C4-2B (cell line): ENCODE measurements around the gene CDKAL1.
"Not testable (repeated sequence)": the region's sequence is repeated elsewhere in the genome, so short reads cannot be mapped to it uniquely, and the experiment has no call there.

Experiments
- H3K27ac ChIP-seq: fragments of 450-650 bp; 2 replicates; pipeline ENCODE4 v1.5.1; 2017
- ZFX ChIP-seq: fragments of 450-650 bp; IDR thresholded peaks from 2 replicates; pipeline ENCODE4 v1.6.1; 2017
- TF ChIP-seq, protein P1 (sequence below): fragments of 450-650 bp; conservative IDR thresholded peaks from 2 replicates; pipeline ENCODE4 v1.5.1; 2017; ENCODE audit warnings: mild to moderate bottlenecking

Gene CDKAL1

DNA sequence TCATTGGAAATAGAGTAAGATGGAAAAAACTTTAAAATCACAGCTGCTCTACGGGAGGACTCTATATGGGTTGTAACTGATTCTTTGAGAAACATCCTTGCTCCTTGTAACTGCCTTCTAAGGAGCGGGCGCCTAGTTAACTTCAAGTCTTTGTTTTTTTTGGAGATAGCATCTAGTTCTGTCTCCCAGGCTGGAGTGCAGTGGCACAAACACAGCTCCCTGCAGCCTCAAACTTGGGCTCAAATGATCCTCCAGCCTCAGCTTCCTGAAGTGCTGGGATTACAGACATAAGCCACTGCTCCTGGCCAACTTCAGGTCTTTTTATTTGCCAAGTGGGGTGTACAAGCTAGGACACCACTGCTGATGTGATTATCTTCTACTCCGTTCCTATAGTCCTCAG is 552.9 kb downstream of the CDKAL1 start:
- H3K27ac ChIP-seq = no peak overlapping the region
- TF ChIP-seq, protein P1, sequence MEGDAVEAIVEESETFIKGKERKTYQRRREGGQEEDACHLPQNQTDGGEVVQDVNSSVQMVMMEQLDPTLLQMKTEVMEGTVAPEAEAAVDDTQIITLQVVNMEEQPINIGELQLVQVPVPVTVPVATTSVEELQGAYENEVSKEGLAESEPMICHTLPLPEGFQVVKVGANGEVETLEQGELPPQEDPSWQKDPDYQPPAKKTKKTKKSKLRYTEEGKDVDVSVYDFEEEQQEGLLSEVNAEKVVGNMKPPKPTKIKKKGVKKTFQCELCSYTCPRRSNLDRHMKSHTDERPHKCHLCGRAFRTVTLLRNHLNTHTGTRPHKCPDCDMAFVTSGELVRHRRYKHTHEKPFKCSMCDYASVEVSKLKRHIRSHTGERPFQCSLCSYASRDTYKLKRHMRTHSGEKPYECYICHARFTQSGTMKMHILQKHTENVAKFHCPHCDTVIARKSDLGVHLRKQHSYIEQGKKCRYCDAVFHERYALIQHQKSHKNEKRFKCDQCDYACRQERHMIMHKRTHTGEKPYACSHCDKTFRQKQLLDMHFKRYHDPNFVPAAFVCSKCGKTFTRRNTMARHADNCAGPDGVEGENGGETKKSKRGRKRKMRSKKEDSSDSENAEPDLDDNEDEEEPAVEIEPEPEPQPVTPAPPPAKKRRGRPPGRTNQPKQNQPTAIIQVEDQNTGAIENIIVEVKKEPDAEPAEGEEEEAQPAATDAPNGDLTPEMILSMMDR = no peak
- no peak for TF ChIP-seq ZFX

DNA sequence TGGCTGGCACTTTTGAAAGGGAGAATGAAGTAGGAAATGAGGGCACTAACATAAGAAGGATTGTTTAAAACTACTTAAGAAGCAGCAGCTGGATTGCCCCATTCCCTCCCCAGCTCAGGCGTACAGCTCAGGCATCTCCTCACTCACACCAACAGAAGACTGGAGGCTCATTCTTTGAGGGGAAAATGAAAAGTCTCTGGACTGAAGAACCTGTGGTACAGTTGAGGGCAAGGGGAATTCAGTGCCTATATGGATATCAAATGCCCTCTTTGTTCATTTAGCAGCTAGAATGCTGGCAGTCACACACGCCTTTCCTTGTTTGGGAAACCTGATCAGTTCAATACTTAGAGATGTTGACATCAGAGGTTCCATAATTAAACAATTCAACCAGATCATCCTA is 557.2 kb downstream of the CDKAL1 start:
- H3K27ac ChIP-seq = no peak overlapping the region
- TF ChIP-seq, protein P1 = no peak
- no peak for TF ChIP-seq ZFX

DNA sequence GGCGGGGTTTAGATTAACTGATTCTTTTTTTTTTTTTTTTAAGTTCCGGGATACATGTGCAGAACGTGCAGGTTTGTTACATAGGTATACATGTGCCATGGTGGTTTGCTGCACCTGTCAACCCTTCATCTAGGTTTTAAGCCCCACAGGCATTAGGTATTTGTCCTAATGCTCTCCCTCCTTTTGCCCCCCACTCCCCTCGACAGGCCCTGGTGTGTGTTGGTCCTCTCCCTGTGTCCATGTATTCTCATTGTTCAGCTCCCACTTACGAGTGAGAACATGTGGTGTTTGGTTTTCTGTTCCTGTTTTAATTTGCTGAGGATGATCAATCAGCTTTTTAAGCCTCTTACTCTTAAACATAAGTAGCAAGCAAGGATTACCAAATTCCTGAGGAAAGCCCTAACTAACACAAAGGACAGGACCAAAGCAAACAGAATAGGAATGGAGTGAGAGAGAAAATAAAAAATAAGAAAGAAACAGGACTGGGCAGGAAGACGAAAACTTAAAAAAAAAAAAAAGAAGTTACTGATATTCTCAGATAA is 558.0 kb downstream of the CDKAL1 start:
- not testable (repeated sequence) for H3K27ac ChIP-seq

DNA sequence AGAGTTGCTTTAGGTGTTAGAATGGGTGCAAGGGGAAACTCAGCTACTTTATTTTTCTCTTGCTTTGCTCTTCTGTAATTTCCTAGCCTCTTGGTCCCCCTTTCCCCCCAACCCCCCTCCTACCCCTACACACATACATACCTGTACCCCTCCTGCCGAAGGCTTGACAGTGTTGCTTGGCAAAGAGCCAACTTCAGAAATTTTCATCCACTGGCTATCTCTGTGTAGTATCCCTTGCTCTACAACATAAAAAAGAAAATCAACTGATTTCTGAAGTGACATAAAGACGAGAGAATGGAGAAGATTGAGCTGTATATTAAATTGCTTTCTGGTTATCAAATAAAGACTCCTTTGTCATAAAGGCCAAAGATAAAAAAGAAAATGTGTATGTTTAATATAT is 561.2 kb downstream of the CDKAL1 start:
- no peak overlapping the region for H3K27ac ChIP-seq
- TF ChIP-seq, protein P1 = no peak
- TF ChIP-seq ZFX = no peak

DNA sequence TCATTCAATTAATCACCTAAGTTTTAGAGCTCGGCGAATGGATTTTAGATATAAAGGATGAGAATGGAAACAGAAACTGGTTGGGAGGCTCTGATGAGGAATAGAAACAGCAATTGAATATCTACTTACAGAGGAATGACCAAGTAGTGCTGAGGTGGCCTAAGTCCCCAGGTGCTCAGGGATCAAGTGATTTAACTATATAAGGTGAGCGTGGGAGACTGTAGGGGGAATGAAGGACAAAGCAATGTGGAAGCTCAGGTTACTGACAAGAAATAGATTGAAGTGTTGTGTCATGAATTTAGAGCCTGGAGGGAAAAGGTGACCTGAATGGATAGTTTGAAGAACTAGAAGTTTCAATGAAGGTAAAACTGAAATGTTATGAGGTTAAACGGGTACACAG is 563.9 kb downstream of the CDKAL1 start:
- no peak overlapping the region for H3K27ac ChIP-seq

DNA sequence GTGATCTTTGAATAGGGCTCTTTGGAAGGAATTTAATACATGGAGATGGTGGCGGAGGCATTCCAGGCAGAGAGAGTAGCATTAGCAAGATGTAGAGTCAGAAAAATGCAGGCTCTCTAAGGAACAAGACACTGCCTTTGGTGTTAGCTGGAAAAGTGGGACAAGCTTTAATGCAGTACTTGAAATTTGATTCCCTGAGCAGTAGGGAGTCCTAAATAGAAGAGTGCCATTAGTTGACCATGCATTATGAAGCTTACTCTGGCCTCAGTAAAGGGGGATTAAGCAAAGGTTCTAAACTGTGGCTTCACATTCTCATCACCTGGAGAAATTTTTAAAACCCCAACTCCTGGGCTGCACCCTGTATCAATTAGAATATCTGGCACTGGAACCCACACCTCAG is 564.5 kb downstream of the CDKAL1 start:
- H3K27ac ChIP-seq = no peak overlapping the region
- TF ChIP-seq ZFX = no peak
- TF ChIP-seq, protein P1 = no peak

More for the DNA sequence above, 563.9 kb downstream of the CDKAL1 start:
- TF ChIP-seq, protein P1 = no peak
- TF ChIP-seq ZFX = no peak

DNA sequence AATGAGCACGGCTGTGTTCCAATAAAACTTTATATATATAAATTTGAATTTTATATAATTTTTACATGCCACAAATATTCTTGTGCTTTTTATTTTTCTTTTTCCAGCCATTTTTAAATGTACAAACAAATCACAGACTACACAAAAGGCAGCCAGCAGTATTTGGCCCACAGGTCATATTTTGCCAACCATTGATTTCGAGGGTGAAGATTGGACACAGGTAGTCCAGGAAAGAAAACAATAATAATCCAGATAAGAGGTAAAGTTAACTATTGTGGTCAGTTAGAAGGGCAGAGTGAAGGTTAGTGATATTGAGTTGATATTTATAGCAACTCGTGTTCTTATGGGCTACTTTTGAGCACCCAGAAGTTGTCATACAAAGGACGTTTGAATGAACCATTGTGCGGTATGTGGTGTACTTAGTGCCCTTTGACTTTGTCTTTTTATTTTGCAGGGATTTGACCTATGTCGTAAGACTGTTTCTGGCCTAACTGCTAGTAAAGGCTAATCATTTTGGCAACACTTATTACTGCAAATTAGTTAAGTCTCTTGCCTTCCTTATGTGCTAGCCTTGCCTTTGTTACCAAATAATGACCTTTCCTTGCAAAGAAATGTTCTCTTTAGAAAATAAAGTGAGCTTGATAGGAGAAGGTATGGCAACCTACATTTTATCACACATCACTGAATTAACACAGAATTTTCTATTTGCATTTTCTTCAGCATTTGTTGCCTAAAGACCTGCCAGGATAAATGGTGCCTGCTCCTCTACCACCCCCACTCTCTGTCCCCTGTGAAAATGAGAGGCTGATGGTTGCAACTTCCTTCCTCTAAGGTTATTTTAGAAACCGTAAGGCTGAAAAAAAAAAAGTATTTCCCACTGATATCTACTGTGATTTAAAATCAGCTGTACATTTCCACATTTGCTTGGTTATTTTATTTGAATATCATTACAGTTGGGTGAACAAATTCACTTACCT is 565.4 kb downstream of the CDKAL1 start:
- TF ChIP-seq, protein P1 = no peak
- no peak for TF ChIP-seq ZFX

More for the DNA sequence above, 565.4 kb downstream of the CDKAL1 start:
- no peak overlapping the region for H3K27ac ChIP-seq
